GM18517 (cell line): ENCODE data around the gene OR4D1.

Experiments used
- ATAC-seq: cut with Tn5 transposase; IDR thresholded peaks from one replicate; pipeline ENCODE4 v1.9.1; 2021; ENCODE audit warnings: mild to moderate bottlenecking, moderate library complexity; ENCODE audit not compliant: unreplicated experiment

Gene OR4D1

DNA sequence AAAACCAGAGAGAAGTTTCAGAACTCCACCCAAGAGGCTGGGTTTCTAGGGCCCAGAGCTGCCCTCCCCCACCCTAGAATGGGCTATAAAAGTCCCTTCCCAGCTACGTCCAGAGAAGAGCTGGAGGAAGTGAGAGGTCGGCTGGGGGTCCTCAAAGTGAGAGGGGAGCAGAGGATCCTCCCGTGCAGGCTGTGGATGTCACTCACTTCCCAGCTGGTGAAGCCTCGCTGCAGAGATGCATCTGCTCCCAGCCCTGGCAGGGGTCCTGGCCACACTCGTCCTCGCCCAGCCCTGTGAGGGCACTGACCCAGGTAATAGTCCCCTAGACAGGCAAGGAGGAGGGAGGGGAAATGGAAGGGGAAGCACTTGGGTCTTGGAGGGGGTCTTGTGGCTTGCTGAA is 44.4 kb downstream of the OR4D1 start, which contains the start of gene EPX:
Gene EPX (plus strand): TSS at position 115 of the 400 bp plus-strand sequence. CDS start 121 bp downstream, at position 236.
- ATAC-seq, result no peak

DNA sequence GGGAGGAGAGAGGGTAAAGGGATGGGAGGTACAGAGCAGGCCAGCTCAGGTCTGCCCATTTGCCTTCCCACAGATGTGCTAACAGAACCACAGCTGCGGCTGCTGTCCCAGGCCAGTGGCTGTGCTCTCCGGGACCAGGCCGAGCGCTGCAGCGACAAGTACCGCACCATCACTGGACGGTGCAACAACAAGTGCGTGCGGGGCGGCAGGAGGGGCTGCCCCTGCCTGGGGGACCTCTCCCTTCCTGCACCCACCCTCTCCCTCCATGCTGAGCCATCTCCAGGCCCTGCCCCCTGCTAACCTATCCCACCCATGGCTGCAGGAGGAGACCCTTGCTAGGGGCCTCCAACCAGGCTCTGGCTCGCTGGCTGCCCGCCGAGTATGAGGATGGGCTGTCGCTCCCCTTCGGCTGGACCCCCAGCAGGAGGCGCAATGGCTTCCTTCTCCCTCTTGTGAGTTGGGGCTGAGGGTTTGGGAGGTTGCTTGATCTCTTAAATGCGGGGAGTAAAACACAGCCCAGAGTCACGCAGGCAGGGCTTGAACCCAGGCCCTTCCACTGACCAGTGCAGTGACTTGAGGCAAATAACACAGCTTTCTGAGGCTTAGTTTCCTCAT is 45.6 kb downstream of the OR4D1 start:
- no peak for ATAC-seq

DNA sequence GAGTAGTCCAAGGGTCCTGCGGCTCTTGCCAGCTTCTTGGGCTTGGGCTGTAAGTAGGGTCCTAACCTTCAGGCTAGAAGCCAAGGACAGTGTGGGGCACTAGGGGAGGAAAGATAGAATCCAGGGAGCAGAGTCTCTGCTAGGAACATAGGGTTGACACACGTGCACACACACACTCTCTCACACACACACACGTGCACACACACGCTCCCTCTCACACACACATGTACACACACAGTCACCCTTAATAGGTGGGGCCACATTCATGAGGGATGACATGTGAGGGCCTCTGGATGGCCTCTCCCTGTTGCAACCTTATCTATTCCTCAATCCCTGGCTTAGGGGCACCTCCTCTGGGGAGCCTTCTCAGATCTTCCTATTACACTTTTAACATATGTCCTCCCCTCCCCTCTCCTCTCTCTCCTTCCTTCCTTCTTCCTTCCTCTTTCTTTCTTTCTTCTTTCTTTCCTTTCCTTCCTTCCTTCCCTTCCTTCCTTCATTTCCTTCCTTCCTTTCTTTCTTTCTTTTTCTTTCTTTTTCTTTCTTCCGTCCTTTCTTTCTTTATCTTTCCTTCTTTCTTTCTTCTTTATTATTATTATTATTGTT is 47.4 kb downstream of the OR4D1 start:
- ATAC-seq, result no peak

DNA sequence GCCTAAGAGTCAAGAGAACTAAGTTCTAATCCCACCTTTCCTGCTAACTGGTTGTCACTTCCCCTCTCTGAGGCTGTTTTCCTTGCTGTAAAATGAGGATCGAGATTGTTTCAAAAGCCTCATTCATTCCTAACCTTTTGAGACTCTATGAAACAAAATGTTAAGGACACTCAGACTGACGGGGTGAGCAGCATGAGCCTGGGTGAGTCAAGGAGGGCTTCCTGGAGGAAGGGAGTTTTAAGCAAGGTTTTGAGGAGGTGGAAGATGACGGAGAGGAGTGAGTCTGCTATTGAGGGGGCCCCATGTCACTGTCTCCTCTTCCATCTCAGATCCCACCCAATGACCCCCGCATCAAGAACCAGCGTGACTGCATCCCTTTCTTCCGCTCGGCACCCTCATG is 48.4 kb downstream of the OR4D1 start:
- ATAC-seq, result no peak

DNA sequence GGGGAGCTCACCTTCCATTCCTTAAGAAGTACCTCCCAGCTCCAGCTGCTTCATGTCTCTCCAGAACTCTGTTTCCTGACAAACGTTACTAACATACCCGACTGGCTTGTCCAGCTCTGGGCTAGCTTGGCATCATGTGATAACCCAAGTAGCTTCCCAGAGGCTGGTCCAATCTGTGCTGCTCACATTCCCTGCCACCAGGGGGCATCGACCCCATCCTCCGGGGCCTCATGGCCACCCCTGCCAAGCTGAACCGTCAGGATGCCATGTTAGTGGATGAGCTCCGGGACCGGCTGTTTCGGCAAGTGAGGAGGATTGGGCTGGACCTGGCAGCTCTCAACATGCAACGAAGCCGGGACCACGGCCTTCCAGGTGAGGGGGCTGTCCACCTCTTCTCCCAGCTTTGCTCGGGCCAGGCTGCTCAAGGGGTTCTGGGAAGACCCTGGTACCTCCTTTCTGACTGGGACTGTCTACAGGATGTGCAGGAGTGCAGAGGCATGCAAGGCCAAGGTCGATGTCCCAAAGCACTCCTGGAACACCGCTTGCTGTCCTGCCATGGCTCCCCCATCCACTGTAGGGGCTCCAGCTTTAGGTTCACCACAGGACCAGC is 51.9 kb downstream of the OR4D1 start:
- no peak for ATAC-seq

DNA sequence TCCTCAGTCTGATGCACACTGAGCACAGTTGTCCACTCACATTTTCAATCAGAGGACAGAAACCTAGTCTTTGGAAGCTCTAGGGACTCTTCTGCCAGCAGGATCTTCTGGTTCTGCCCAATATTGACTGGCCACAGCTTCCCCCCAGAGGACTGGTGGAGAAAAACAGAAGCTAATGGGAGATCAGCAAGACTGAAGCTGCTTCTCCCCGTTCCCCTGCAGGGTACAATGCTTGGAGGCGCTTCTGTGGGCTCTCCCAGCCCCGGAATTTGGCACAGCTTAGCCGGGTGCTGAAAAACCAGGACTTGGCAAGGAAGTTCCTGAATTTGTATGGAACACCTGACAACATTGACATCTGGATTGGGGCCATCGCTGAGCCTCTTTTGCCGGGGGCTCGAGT is 54.7 kb downstream of the OR4D1 start:
- no peak for ATAC-seq

DNA sequence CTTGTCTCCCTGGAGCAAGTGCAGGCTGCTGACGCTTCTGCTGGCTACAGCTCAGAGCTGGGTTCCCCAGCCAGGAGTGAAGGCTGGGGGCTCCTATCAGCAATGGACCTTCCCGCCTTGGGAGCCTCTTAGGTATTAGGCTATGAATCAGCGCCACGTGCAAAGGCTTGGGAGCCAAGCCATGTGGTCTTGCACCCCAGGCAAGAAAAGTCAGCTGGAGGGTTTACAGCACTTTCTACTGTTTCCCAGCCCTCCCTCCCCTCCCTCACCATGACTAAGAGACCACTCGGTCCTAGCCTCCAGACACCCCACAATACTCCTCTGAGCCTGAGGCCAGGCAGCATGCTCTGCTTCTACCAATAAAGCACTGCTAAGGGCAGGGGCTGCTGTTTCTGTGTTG is 56.6 kb downstream of the OR4D1 start:
- no peak for ATAC-seq

DNA sequence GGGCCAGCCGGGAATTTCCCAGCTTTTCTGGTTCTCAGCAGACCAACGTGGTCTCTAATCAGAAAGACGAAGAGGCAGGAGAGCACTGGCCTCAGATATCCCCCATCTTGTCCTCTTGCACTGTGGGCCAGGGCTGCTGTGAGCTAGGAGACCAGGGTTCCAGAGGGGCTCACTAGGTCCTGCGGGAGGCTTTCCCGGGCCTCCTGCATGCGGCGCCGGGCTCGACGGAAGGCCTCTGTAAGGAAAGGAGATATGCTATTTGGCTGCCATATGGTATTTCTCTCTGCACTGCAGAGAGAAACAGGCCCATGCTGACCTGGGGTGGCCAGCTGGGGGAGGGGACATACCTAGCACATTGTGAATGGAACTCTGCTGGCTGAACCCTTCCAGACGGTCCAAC is 57.8 kb downstream of the OR4D1 start:
- ATAC-seq, result no peak

DNA sequence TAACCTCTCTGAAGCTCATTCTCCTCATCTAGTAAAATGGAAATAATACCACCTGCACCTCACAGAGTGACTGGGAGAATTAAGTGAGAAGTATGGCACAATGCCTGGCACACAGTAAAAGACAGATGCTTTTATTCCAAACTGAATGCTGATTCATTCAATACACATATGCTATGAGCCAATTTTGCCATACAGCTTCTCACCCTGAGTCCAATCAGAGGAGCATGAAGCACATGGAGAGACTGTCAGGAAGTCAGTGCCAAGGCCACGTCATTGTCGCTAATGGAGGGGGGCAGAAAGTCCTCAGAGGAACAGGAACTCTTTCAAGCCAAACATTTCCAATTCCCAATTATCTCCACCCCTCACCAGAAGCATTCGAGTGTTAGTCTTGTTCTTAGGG is 59.3 kb downstream of the OR4D1 start:
- no peak for ATAC-seq

DNA sequence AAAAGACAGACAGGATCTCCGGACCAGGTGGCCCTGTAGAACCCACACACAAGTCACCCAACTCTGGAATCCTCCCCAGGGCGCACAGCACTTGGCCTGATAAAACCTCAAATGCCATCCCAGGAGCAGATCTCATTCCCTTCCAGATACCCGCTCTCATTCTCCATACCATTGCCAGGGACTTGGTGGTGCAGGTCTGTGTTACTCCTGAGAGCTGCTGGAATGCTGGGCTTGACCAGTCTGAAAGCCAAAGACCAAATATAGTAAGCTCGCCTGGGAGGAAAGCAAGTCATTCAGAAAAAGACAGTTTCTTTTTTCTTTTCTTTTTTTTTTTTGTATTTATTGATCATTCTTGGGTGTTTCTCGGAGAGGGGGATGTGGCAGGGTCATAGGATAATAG is 60.2 kb downstream of the OR4D1 start:
- ATAC-seq, result no peak
